K562 (cell line): ENCODE measurements around the gene CTDSP2. TPM values are rescaled to one million over a fixed set of nuclear protein-coding genes. Genes with fewer than 3 reads are reported as not detected.

ENCODE experiments used
- ARNT ChIP-seq, 2 experiments: fragments of 450-650 bp; IDR thresholded peaks; 2 replicates each; pipeline ENCODE4 v1.6.1; 2016; ENCODE audit warnings: mild to moderate bottlenecking in 1 of 2
- CBFA2T3 ChIP-seq: fragments of 450-650 bp; IDR thresholded peaks from 2 replicates; pipeline ENCODE4 v1.6.1; 2017
- CBFB ChIP-seq: sonication (generic); formaldehyde crosslinking; IDR thresholded peaks from 2 replicates; pipeline ENCODE4 v1.4.0; 2020; ENCODE audit warnings: mild to moderate bottlenecking, missing genetic modification reagents
- GTF2A2 ChIP-seq: IDR thresholded peaks from 2 replicates; pipeline ENCODE4 v1.6.1; 2016; ENCODE audit warnings: mild to moderate bottlenecking, missing genetic modification characterization, missing compliant biosample characterization
- HDAC2 ChIP-seq: fragments of 450-650 bp; IDR thresholded peaks from 2 replicates; pipeline ENCODE4 v1.6.1; 2016; ENCODE audit warnings: mild to moderate bottlenecking
- KLF16 ChIP-seq: IDR thresholded peaks from 2 replicates; pipeline ENCODE4 v1.6.1; 2016; ENCODE audit warnings: antibody characterized with exemption
- MYNN ChIP-seq, 2 experiments: sonication (generic); formaldehyde crosslinking in 1 of 2; IDR thresholded peaks; 2 replicates each; pipeline versions ENCODE4 v1.5.0 to v1.6.1; 2016 to 2020; ENCODE audit warnings: antibody characterized with exemption in 1 of 2, missing genetic modification reagents in 1 of 2
- NR2C1 ChIP-seq, 2 experiments: fragments of 450-650 bp; IDR thresholded peaks; 2 replicates each; pipeline ENCODE4 v1.6.1; 2017; ENCODE audit warnings: mild to moderate bottlenecking in 2 of 2, antibody characterized with exemption in 1 of 2, inconsistent platforms in 1 of 2, missing compliant biosample characterization in 1 of 2, missing genetic modification characterization in 1 of 2
- POU5F1 ChIP-seq: fragments of 150-350 bp; IDR thresholded peaks from 2 replicates; pipeline ENCODE4 v1.6.1; 2014; ENCODE audit warnings: borderline replicate concordance, low read length, low read depth, mild to moderate bottlenecking; ENCODE audit not compliant: partially characterized antibody
- SRSF3 ChIP-seq: fragments of 200-400 bp; formaldehyde crosslinking; IDR thresholded peaks from 2 replicates; pipeline ENCODE4 v1.6.1; 2016; ENCODE audit warnings: mild to moderate bottlenecking, low read length, moderate library complexity; ENCODE audit not compliant: insufficient read depth
- ZBTB17 ChIP-seq: fragments of 450-650 bp; formaldehyde crosslinking; IDR thresholded peaks from 2 replicates; pipeline ENCODE4 v1.4.0; 2020; ENCODE audit warnings: mild to moderate bottlenecking
- ZFP36 ChIP-seq: fragments of 150-350 bp; IDR thresholded peaks from 2 replicates; pipeline ENCODE4 v1.6.1; 2018; ENCODE audit warnings: low read length, low read depth; ENCODE audit not compliant: partially characterized antibody
- ZNF146 ChIP-seq: IDR thresholded peaks from one replicate; pipeline ENCODE4 v1.6.1; 2018; ENCODE audit warnings: missing compliant biosample characterization; ENCODE audit not compliant: unreplicated experiment
- ZNF184 ChIP-seq: sonication (generic); formaldehyde crosslinking; IDR thresholded peaks from 2 replicates; pipeline ENCODE4 v1.5.0; 2020; ENCODE audit warnings: missing genetic modification reagents
- ZNF696 ChIP-seq: fragments of 250-450 bp; sonication (Bioruptor Pico); conservative IDR thresholded peaks from 2 replicates; pipeline ENCODE4 v1.4.0; 2020; ENCODE audit warnings: mild to moderate bottlenecking, moderate library complexity
- polyA plus RNA-seq, 8 experiments: library from polyadenylated mRNA; depleted of rRNA in 4 of 8; stranded (reverse) in 5 of 8; unstranded in 3 of 8; fragments of >200 nt; fragmentation: Nextera tagmentation in 2 of 8; fragmentation: Illumina TruSeq in 1 of 8; extraction: Ambion mirVana in 2 of 8; extraction: Trizol in 1 of 8; gene quantifications; 2 replicates each; pipeline versions ENCODE4 v1.2.1 to v1.2.3, GENCODE V29; 2011 to 2014; ENCODE audit warnings: inconsistent platforms in 1 of 8, missing spikeins in 1 of 8
- total RNA-seq, 7 experiments: library from RNA; depleted of rRNA in 6 of 7; stranded (reverse); fragments of >200 nt in 6 of 7; fragmentation: Illumina TruSeq in 2 of 7; extraction: Trizol in 2 of 7; gene quantifications; 2 replicates each; pipeline versions ENCODE4 v1.2.1 to v1.2.3, GENCODE V29; 2011 to 2021; ENCODE audit warnings: low replicate concordance in 1 of 7
- TF ChIP-seq, protein P1 (sequence below): fragments of 150-350 bp; IDR thresholded peaks from 2 replicates; pipeline ENCODE4 v1.6.1; 2014; ENCODE audit warnings: low read depth, mild to moderate bottlenecking, low read length, borderline replicate concordance
- TF ChIP-seq, protein P2 (sequence below): fragments of 450-650 bp; conservative IDR thresholded peaks from 2 replicates; pipeline ENCODE4 v1.6.1; 2016; ENCODE audit warnings: missing genetic modification characterization, low read depth, mild to moderate bottlenecking, missing compliant biosample characterization, moderate library complexity
- TF ChIP-seq, protein P3 (sequence below): IDR thresholded peaks from 2 replicates; pipeline ENCODE4 v1.6.1; 2016; ENCODE audit warnings: missing genetic modification characterization, missing compliant biosample characterization
- TF ChIP-seq, protein P4 (sequence below): fragments of 250-450 bp; sonication (Bioruptor Pico); IDR thresholded peaks from 2 replicates; pipeline ENCODE4 v1.4.0; 2020; ENCODE audit warnings: borderline replicate concordance

CTDSP2 gene
- total and polyA plus RNA-seq, 9 of the 15 experiments (the other 6 are each of a cell fraction or from before 2014, with no cell fraction given), result 20.4 to 108 (median 47.7) TPM

DNA sequence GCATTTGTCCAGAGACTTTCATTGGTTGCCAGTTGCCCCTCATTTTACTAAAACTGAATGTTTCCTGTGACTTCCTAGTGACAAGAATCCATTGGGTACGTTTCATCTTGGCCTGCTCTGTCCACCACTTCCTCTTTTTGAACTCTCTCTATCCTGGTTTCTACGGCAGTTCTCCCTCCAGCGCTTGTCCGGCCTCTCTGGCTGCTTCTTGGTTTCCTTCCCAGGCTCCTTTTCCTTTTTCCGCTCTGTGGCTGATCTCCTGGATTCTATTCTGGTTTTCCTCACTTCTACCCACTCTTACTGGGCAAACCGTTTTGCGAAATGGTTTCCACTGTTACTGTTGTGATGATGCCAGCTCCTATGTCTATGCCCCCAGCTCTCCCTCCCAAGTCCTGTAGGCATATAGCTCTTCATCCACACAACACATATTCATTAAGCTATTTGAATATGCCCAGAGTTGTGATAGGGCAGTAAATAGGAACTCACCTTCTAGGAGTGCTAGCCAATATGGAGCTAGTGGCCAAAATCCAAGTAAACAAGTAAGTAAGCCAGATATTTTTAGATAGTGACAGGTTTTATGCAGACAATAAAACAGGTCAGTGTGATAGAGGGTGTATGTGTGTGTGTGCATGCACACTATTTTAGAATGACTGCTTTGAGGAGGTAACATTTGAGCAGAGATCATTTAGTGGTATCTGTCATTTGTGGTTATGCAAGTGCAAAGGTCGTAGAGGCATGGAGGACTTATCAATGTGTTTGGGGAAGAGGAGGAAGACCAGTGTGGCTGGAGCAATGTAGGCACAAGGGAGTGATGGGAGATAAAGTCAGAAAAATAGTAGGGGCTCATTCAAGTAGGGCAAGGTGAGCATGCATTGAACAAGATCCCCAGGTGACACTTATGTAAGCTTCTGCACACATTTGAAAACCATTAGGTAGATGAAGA lies 27.9 kb upstream of the CTDSP2 start (continued):
- TF ChIP-seq, protein P1, sequence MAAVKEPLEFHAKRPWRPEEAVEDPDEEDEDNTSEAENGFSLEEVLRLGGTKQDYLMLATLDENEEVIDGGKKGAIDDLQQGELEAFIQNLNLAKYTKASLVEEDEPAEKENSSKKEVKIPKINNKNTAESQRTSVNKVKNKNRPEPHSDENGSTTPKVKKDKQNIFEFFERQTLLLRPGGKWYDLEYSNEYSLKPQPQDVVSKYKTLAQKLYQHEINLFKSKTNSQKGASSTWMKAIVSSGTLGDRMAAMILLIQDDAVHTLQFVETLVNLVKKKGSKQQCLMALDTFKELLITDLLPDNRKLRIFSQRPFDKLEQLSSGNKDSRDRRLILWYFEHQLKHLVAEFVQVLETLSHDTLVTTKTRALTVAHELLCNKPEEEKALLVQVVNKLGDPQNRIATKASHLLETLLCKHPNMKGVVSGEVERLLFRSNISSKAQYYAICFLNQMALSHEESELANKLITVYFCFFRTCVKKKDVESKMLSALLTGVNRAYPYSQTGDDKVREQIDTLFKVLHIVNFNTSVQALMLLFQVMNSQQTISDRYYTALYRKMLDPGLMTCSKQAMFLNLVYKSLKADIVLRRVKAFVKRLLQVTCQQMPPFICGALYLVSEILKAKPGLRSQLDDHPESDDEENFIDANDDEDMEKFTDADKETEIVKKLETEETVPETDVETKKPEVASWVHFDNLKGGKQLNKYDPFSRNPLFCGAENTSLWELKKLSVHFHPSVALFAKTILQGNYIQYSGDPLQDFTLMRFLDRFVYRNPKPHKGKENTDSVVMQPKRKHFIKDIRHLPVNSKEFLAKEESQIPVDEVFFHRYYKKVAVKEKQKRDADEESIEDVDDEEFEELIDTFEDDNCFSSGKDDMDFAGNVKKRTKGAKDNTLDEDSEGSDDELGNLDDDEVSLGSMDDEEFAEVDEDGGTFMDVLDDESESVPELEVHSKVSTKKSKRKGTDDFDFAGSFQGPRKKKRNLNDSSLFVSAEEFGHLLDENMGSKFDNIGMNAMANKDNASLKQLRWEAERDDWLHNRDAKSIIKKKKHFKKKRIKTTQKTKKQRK, result no peak
- TF ChIP-seq, protein P2, sequence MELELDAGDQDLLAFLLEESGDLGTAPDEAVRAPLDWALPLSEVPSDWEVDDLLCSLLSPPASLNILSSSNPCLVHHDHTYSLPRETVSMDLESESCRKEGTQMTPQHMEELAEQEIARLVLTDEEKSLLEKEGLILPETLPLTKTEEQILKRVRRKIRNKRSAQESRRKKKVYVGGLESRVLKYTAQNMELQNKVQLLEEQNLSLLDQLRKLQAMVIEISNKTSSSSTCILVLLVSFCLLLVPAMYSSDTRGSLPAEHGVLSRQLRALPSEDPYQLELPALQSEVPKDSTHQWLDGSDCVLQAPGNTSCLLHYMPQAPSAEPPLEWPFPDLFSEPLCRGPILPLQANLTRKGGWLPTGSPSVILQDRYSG (tag), result no peak
- no peak for TF ChIP-seq ZBTB17 (CRISPR knock-in tag)
- TF ChIP-seq ARNT (IDR thresholded peaks at IDR 0.05), result no peak
- TF ChIP-seq GTF2A2, result no peak
- no peak for TF ChIP-seq ZNF184 (CRISPR knock-in tag)
- TF ChIP-seq ZNF696 (CRISPR knock-in tag), result no peak
- TF ChIP-seq POU5F1, result no peak
- TF ChIP-seq CBFA2T3, result no peak
- TF ChIP-seq, protein P3, sequence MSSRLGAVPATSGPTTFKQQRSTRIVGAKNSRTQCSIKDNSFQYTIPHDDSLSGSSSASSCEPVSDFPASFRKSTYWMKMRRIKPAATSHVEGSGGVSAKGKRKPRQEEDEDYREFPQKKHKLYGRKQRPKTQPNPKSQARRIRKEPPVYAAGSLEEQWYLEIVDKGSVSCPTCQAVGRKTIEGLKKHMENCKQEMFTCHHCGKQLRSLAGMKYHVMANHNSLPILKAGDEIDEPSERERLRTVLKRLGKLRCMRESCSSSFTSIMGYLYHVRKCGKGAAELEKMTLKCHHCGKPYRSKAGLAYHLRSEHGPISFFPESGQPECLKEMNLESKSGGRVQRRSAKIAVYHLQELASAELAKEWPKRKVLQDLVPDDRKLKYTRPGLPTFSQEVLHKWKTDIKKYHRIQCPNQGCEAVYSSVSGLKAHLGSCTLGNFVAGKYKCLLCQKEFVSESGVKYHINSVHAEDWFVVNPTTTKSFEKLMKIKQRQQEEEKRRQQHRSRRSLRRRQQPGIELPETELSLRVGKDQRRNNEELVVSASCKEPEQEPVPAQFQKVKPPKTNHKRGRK (tag), result no peak
- 0 out of 2 replicates have a peak, but pooled peaks have one; percentile 31 for TF ChIP-seq NR2C1 (IDR thresholded peaks at IDR 0.05)
- TF ChIP-seq NR2C1 (tag; IDR thresholded peaks at IDR 0.05), result no peak
- TF ChIP-seq KLF16, result no peak
- no peak for TF ChIP-seq CBFB (CRISPR knock-in tag)
- no peak for TF ChIP-seq MYNN (IDR thresholded peaks at IDR 0.05)
- TF ChIP-seq MYNN (CRISPR knock-in tag; IDR thresholded peaks at IDR 0.05), result no peak
- no peak for TF ChIP-seq HDAC2
- no peak for TF ChIP-seq ZFP36
- no peak for TF ChIP-seq SRSF3
- no peak for TF ChIP-seq ZNF146 (CRISPR knock-in tag)
- TF ChIP-seq, protein P4, sequence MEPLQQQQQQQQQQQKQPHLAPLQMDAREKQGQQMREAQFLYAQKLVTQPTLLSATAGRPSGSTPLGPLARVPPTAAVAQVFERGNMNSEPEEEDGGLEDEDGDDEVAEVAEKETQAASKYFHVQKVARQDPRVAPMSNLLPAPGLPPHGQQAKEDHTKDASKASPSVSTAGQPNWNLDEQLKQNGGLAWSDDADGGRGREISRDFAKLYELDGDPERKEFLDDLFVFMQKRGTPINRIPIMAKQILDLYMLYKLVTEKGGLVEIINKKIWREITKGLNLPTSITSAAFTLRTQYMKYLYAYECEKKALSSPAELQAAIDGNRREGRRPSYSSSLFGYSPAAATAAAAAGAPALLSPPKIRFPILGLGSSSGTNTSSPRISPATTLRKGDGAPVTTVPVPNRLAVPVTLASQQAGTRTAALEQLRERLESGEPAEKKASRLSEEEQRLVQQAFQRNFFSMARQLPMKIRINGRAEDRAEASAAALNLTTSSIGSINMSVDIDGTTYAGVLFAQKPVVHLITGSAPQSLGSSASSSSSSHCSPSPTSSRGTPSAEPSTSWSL (CRISPR knock-in tag), result no peak
